SJCRH30 (cell line): ENCODE measurements around the gene CEBPB. TPM values are rescaled to one million over a fixed set of nuclear protein-coding genes. Genes with fewer than 3 reads are reported as not detected.
"Not testable (repeated sequence)": the region's sequence is repeated elsewhere in the genome, so short reads cannot be mapped to it uniquely, and the experiment has no call there.

Source experiments
- DNase-seq, 2 experiments: peaks; one replicate each; pipeline ENCODE4 v3.0.0-alpha.2; 2015 to 2020
- H3K27ac ChIP-seq: fragments of 250-450 bp; sonication (Bioruptor Pico); 2 replicates; pipeline ENCODE4 v1.5.1; 2020; ENCODE audit warnings: mild to moderate bottlenecking, moderate library complexity
- H3K27me3 ChIP-seq: fragments of 250-450 bp; sonication (Bioruptor Pico); 2 replicates; pipeline ENCODE4 v1.5.1; 2020; ENCODE audit warnings: mild to moderate bottlenecking, moderate library complexity
- H3K36me3 ChIP-seq: fragments of 250-450 bp; sonication (Bioruptor Pico); 2 replicates; pipeline ENCODE4 v1.5.1; 2020; ENCODE audit warnings: mild to moderate bottlenecking, moderate library complexity
- H3K4me1 ChIP-seq: fragments of 250-450 bp; sonication (Bioruptor Pico); 2 replicates; pipeline ENCODE4 v1.5.1; 2020; ENCODE audit warnings: mild to moderate bottlenecking, moderate library complexity
- H3K4me3 ChIP-seq: fragments of 250-450 bp; sonication (Bioruptor Pico); 2 replicates; pipeline ENCODE4 v1.5.1; 2020; ENCODE audit warnings: mild to moderate bottlenecking, moderate library complexity
- H3K9me3 ChIP-seq: fragments of 250-450 bp; sonication (Bioruptor Pico); replicated peaks from 2 replicates; pipeline ENCODE4 v1.5.1; 2020; ENCODE audit warnings: mild to moderate bottlenecking, moderate library complexity
- total RNA-seq: library from RNA; depleted of rRNA; stranded (reverse); fragments of >200 nt; shearing (Covaris generic); gene quantifications from 2 replicates; pipeline ENCODE4 v1.2.3, GENCODE V29; 2014

CEBPB gene
- total RNA-seq, 1 experiment from 2014 or later, result 9.3 TPM

DNA sequence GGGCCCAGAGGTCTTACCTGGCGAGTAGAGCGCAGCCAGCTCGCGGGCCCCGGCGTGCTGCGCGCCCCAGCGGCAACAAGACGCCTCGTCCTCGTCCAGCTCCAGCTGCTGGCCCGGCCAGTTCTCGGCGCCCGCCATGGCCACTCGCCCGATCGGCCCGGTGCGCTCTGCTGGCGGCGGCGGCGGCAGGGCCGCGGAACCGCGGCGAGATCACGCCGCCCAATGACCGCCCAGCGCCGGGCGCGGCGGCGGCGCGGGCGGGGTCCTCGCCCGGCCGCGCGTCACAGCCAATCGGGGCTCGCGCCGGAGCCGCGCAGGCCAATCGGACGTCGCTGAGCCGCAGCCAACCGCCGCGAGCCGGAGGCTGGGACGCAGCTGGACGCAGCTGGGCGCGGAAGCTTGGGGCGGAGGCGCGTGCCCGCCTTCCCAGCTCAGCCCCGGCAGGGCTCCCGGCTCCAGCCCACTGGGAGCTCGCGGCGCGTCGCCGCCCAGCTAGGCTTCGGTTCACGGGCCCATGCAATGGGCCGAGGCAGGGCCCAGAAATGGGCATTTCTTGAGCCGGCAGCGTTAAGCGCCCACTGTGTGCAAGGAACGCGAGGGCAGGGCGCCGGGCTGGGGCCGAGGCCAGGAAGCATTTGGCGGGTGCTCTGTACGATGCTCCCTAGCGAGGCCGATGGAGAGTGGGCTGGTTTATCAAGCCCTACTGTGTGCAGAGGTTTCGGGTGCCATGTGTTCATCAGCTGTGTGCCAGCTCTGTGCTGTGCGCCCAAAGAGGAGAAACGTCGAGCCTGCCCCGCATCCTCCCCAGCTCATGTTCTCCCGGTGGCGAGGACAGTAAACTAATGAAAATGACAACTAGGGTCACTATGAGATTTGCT lies 36.9 kb upstream of the CEBPB start, which contains the start of gene PEDS1:
PEDS1 (minus strand) TSS at position 224 of the 878 bp plus-strand sequence; CDS start at position 138, 86 bp downstream.
- Histone ChIP-seq H3K27me3 (no peaks in the 10 kb centered on the region), H3K27ac (peak within 1 kb of the TSS; percentile 55), H3K4me3 (peak within 1 kb of the TSS; percentile 96), H3K36me3 (peaks cover 7% of the 10 kb centered on the region; the same call in 1 of the 2 replicates), H3K9me3 (no peaks in the 10 kb centered on the region), H3K4me1 (peaks cover 44% of the 10 kb centered on the region)
- DNase-seq, result peak; percentile 94 to 97

DNA sequence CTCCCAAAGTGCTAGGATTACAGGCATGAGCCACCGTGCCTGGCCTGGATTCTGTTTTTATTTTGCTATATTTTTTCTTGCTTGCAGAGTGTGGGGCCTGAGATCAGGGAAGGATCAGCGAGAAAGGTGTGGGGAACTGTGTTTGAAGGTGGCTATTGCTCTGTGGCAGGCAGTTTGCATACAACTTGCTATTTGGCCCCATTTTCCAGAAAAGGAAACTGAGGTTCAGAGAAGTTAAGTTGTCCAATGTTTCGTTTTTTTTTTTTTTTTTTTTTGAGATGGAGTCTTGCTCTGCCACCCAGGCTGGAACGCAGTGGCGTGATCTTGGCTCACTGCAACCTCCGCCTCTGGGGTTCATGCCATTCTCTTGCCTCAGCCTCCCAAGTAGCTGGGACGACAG lies 29.1 kb upstream of the CEBPB start:
- not testable (repeated sequence) for H3K36me3 ChIP-seq, DNase-seq, H3K9me3 ChIP-seq, H3K27ac ChIP-seq, H3K4me3 ChIP-seq, H3K27me3 ChIP-seq
- peaks cover 46% of the 10 kb centered on the region for H3K4me1 ChIP-seq

DNA sequence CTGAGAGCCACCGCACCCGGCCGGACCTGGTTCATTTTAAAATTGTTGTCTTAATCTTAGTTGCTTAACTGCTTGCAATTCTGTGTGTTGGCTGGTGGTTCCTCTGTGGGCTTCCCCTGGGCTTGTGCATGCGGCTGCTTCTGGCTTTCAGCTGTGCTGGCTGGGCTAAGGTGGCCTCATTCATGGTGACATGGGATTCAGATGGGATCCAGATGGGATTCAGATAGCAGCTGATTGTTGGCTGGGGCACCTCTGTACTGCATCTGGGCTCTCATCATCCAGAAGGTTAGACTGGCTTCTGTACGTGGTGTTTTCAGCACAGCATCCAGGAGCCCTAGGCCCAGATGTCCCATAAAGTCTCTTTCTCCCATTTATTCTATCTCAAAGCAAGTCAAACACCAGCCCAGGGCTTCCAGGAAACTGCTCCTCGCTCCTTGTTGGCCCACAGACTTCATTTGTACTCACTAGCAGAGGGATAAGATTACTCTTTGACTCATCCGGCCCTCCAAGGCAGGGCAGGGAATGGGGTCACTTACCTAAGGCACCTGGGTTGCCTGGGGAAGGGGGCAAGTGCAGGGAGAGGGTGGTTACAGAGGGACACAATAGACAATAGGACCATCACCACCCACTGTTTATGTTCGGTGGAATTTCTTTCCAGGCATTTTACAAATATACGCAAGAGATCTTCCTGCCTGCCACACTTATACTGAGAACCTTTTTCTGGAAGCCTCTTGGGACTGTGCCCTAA lies 26.9 kb upstream of the CEBPB start:
- peak; percentile 46 to 73 for DNase-seq

DNA sequence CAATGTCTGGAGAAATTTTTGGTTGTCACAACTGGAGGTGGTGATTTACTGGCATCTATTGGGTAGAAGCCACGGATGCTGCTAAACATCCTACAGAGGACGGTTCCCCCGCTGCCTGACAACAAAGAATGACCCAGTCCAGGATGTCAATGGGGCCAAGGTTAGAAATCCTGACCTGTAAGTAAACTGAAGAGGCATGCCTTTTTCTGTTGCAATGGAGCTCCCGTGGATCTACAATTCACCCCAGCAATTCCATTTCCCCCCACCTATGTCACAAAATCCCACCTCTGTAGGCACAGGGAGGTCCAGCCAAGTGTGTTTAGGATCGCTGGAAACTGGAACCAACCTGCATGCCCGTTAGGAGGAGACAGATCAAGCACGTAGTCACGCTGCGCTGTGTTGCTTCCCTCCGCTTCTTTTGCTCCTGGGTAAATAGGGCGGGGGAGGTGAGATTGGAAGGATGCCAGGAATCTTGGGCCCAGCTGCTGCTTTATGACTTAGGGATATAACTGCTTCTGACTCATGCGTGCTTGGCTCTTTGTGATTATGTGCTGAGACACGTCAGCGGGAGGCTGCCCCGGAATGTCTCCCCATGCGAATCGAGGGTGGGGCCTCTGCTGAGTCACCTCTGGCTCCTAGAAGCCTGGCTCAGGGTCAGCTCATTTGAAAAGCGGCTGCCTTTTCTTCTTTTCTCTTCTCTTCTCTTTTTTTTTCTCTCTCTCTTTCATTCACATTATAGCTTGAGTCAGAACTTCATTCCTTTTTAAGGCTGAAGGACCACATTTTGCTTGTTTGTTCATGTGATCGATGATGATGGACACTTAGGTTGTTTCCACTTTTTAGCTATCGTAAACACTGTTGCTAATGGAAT lies 24.7 kb upstream of the CEBPB start:
- DNase-seq, result peak; percentile 100
- Histone ChIP-seq H3K4me3 (peak overlapping the region; percentile 54), H3K4me1 (peaks cover 29% of the 10 kb centered on the region), H3K27ac (peak overlapping the region; percentile 82), H3K36me3 (no peaks in the 10 kb centered on the region), H3K27me3 (no peaks in the 10 kb centered on the region), H3K9me3 (no peaks in the 10 kb centered on the region)

More for the DNA sequence above, 26.9 kb upstream of the CEBPB start:
- no peaks in the 10 kb centered on the region for H3K27me3 ChIP-seq
- H3K4me3 ChIP-seq, result no peak overlapping the region
- no peaks in the 10 kb centered on the region for H3K36me3 ChIP-seq
- no peaks in the 10 kb centered on the region for H3K9me3 ChIP-seq
- H3K4me1 ChIP-seq, result peaks cover 40% of the 10 kb centered on the region
- H3K27ac ChIP-seq, result peak overlapping the region; percentile 1; the same call in 1 of the 2 replicates

DNA sequence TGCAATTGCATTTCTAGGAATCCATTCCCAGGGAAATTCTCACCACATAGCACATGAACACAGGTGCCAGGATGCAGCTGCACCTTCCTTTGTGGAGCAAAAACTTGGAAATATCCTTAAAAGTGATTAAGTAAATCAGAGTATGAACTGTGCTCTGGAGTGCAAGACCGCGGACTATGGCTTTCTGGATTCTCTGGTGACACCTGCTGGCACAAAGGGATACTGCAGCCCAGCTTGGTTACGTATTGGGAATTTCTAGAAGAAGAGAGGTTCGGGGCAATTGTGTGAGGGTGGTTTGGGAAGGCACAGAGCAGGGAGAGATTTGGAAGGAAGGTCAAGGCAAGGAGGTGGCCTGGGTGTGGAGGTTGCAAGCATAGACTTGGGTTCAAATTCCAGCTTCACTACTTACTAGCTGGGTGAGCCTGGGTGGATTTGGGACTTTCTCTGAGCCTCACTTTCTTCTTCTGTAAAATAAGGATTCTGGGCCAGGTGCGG lies 21.3 kb upstream of the CEBPB start:
- Histone ChIP-seq H3K4me1 (peaks cover 20% of the 10 kb centered on the region), H3K9me3 (no peaks in the 10 kb centered on the region), H3K4me3 (no peak overlapping the region), H3K27me3 (no peaks in the 10 kb centered on the region), H3K36me3 (no peaks in the 10 kb centered on the region), H3K27ac (no peak overlapping the region)
- DNase-seq, result peak; percentile 82 to 97

DNA sequence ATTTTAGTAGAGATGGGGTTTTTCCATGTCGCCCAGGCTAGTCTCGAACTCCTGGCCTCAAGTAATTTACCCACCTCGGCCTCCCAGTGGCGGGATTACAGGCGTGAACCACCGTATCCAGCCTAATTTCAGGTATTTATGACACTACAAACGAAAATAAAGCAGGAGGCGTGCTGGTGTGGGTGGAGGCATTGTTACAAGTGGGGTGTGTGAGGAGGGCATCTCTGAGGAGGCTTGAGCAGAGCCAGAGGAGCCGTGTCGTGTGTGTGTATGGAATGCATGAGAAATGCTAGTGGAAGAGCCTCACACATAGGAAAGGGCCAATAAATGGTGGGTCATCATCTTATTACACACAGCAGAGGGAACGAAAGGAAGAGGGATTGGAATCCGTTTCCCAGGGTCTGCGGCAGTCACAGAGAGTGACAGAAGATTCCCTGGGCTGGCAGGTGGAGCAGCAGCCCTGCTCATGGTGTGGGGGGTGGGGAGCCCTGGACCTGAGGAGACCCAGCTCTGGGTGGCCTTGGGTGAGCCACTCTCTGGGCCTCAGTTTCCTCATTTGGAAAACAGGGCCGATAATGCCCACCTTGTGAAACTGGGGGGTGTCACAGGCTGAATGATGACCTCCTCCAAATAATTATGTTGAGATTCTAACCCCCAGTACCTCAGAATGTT lies 19.9 kb upstream of the CEBPB start:
- DNase-seq, result no peak
- H3K36me3 ChIP-seq, result no peaks in the 10 kb centered on the region
- H3K4me1 ChIP-seq, result peaks cover 16% of the 10 kb centered on the region
- H3K27me3 ChIP-seq, result no peaks in the 10 kb centered on the region
- H3K27ac ChIP-seq, result no peak overlapping the region
- no peaks in the 10 kb centered on the region for H3K9me3 ChIP-seq
- H3K4me3 ChIP-seq, result no peak overlapping the region; the same call in 1 of the 2 replicates

DNA sequence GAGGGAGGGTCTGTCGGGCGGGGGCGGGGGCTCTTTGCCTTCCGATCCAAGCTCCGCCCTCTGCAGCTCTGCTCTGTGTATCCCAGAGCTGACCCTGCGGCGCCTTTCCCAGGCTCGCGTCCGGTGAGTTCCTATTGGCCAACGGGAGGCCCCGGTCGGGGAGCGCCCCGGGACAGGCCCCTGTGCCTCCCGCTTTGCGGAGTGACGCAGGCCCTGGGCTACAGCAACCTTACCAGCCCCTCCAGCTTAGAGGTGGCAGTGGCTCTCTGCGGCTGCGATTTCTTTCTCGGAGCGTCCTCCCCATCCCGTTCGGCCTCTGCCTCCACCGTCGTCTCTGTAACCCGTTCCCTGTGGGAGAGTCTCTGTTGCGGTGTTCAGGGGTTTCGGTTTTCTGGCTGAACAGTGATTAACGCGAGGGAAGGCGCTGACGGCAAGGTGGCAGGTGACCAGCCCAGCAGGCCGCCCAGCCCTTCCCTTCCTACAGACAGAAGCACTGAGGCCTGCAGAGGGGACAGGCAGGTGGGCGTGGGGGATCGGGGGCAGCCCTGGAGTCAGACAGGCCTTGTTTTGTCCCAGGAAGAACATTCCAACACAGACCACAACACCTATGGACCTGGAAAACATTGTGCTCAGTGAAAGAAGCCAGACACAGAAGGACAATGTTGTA lies 18.1 kb upstream of the CEBPB start:
- peak overlapping the region; percentile 51 for H3K4me3 ChIP-seq
- peak; percentile 87 to 89 for DNase-seq
- H3K27ac ChIP-seq, result no peak overlapping the region
- H3K9me3 ChIP-seq, result no peaks in the 10 kb centered on the region
- H3K27me3 ChIP-seq, result no peaks in the 10 kb centered on the region
- H3K36me3 ChIP-seq, result no peaks in the 10 kb centered on the region
- H3K4me1 ChIP-seq, result peaks cover 10% of the 10 kb centered on the region

DNA sequence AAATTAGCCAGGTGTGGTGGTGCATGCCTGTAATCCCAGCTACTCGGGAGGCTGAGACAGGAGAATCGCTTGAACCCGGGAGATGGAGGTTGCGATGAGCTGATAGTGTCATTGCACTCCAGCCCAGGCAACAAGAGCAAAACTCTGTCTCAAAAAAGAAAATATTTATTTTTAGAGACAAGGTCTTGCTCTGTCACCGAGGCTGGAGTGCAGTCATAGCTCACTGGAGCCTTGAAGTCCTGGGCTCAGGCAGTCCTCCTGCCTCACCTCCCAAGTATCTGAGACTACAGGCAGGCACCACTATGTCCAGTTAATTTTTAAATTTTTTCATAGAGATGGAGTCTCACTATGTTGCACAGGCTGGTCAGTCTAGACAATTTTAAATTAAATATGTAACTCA lies 16.2 kb upstream of the CEBPB start:
- no peaks in the 10 kb centered on the region for H3K27me3 ChIP-seq
- no peaks in the 10 kb centered on the region for H3K9me3 ChIP-seq
- H3K4me1 ChIP-seq, result peaks cover 5% of the 10 kb centered on the region
- H3K27ac ChIP-seq, result no peak overlapping the region
- no peak overlapping the region for H3K4me3 ChIP-seq
- no peak for DNase-seq
- no peaks in the 10 kb centered on the region for H3K36me3 ChIP-seq

DNA sequence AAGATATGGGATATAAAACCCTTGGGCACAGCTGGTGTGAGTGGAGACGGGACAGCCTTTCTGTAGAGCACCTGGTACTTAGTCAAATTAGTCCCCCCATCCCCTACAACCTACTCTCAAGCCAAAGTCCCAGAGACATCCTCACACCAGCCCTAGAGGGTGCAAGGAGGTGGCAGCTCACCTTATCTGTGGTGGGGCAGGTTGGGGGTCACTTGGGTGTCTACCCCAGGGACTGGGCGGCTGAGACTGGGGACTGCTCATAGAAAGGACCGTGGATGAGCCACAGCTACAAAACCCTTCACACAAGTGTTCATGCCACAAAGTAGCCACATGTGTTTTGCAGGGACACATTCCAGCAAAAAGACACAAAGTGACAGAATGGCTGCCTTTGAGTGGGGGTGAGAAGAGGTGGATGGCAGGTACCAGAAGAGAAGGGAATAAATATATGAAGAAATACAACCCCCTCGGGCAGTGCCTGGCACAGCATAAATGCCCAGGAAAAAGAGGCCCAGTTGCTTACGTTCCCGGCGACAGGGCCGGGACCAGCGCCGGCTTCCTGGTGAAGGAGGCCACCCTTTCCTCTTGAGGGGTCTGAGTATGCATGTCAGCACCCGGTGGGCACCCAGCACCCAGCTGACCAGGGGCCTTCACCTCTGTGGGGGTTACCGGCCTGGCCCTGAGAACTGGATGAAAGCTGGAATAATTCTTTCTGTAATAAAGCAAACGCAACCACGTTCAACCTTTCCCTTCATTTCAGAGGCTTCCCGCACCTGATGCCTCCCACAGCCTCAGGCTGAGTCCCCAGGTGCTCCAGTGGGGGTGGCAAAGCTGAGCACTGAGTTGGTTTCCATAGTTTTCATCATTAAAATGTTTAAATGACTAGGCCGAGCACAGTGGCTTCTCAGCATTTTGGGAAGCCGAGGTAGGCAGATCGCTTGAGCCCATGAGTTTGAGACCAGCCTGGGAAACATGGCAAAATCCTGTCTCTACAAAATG lies 14.4 kb upstream of the CEBPB start:
- DNase-seq, result no peak
- H3K9me3 ChIP-seq, result no peaks in the 10 kb centered on the region

DNA sequence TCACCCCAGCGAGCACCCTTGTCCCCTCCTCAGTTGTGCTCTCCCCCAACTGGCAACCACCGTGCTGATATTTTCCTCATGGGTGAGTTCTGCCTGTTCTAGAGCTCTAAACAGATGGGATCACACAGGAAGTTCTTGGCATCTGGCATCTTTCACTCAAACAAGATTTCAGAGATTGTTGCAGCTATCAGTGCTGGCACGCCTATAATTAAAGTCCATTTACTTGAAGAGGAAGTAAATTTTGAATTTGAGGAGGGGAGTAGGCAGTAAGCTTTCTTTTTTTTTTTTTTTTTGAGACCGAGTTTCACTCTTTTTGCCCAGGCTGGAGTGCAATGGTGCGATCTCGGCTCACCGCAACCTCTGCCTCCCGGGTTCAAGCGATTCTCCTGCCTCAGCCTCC lies 12.0 kb upstream of the CEBPB start:
- not testable (repeated sequence) for H3K27ac ChIP-seq, H3K36me3 ChIP-seq, DNase-seq

More for the DNA sequence above, 14.4 kb upstream of the CEBPB start:
- Histone ChIP-seq H3K4me1 (no peaks in the 10 kb centered on the region; the same call in 1 of the 2 replicates), H3K27me3 (no peaks in the 10 kb centered on the region), H3K27ac (no peak overlapping the region), H3K4me3 (no peak overlapping the region), H3K36me3 (no peaks in the 10 kb centered on the region)

DNA sequence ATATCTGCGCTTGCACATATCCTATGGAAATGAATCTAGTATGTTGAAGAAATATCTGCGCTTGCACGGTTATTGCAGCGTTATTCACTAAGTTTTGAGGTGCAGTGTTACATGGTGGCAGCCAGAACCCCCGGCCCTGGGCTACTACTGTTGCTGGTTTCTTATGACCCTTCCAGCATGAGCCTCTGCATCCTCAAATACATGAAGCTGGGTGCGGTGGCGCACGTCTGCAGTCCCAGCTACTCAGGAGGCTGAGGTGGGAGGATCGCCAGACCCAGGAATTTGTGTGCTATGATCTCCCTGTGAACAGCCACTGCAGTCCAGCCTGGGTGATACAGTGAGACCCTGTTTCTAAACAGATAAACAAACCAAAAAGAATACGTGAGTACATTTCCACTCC lies 9.3 kb upstream of the CEBPB start:
- no peak overlapping the region for H3K27ac ChIP-seq
- DNase-seq, result no peak
- no peaks in the 10 kb centered on the region; the same call in 1 of the 2 replicates for H3K9me3 ChIP-seq
- no peaks in the 10 kb centered on the region for H3K4me1 ChIP-seq
- peaks cover 12% of the 10 kb centered on the region; the same call in 1 of the 2 replicates for H3K27me3 ChIP-seq
- no peak overlapping the region for H3K4me3 ChIP-seq
- no peaks in the 10 kb centered on the region for H3K36me3 ChIP-seq

More for the DNA sequence above, 12.0 kb upstream of the CEBPB start:
- not testable (repeated sequence) for H3K4me3 ChIP-seq, H3K4me1 ChIP-seq, H3K27me3 ChIP-seq, H3K9me3 ChIP-seq

DNA sequence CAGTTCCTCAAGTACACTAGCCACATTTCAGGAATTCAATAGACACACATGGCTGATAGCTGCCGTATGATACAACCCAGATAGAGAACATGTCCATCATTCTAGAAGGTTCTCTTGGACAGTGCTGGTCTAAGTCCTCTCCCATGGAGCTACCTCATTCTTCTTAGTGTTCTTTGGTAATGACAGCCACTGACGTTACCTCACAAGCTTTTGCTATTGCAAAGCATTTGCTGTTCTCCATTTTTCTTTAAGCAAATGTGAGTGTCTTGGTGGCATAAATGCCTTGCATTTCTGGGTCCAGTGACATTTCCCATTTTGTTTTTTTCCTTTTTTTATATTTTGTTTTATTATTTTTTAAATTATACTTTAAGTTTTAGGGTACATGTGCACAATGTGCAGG lies 8.3 kb upstream of the CEBPB start:
- Histone ChIP-seq H3K4me3 (no peak overlapping the region), H3K36me3 (no peaks in the 10 kb centered on the region), H3K27ac (no peak overlapping the region), H3K9me3 (no peaks in the 10 kb centered on the region; the same call in 1 of the 2 replicates), H3K4me1 (no peaks in the 10 kb centered on the region), H3K27me3 (peaks cover 12% of the 10 kb centered on the region; the same call in 1 of the 2 replicates)
- DNase-seq, result no peak
